ENCODE results near the gene BAZ2A. TPM values are rescaled to one million over a fixed set of nuclear protein-coding genes. Genes with fewer than 3 reads are reported as not detected.
A peak's percentile ranks its signal among the peaks of the same experiment; 100 is the strongest.

BAZ2A gene
- polyA plus RNA-seq, 3 donors: 8.9 to 86.0 (median 21.1) TPM

GRCh38 chr12:56574210-56574609, 55.9 kb downstream of the BAZ2A start:
- Histone ChIP-seq H3K36me3 (replicated peaks in 1 of 2; ENCODE audit: control insufficient read depth in 1 of 2, insufficient read depth in 2 of 2, low read length in 2 of 2) (no peaks in the 10 kb centered on the region), H3K27ac (ENCODE audit: low read depth in 1 of 2, low read length in 2 of 2) (no peak overlapping the region), H4K20me1 (ENCODE audit: insufficient read depth, low read length) (no peaks in the 10 kb centered on the region), H3K4me3 (replicated peaks in 1 of 3; ENCODE audit: low read depth in 2 of 3, low read length in 3 of 3) (no peak overlapping the region), H3K27me3 (ENCODE audit: control insufficient read depth in 2 of 2, insufficient read depth in 2 of 2, low read length in 2 of 2) (no peaks in the 10 kb centered on the region), H3K9ac (ENCODE audit: insufficient read depth, low read length, poor library complexity, severe bottlenecking) (no peak overlapping the region), H3K4me1 (ENCODE audit: control insufficient read depth in 1 of 2, insufficient read depth in 2 of 2, low read length in 2 of 2) (peaks cover 38 to 51% of the 10 kb centered on the region in 2 donors), H2AFZ (ENCODE audit: insufficient read depth, low read depth, low read length, poor library complexity, severe bottlenecking) (no peak overlapping the region), H3K9me3 (replicated peaks in 1 of 2; ENCODE audit: control insufficient read depth in 1 of 2, insufficient read depth in 1 of 2, low read length in 2 of 2) (no peaks in the 10 kb centered on the region), H3K4me2 (replicated peaks; ENCODE audit: extremely low read depth, low read length, poor library complexity, severe bottlenecking) (no peak overlapping the region), H3K79me2 (ENCODE audit: insufficient read depth, low read length) (no peaks in the 10 kb centered on the region)
- no peak overlapping the region for H3K4me3 Mint-ChIP-seq
- H3K36me3 Mint-ChIP-seq: peaks cover 5 to 12% of the 10 kb centered on the region in 2 donors
- intact Hi-C loops (cut with micrococcal nuclease): no loop called here
- H3K4me1 Mint-ChIP-seq: peaks cover 35% of the 10 kb centered on the region
- H3K27ac Mint-ChIP-seq: peak overlapping the region in 2 of 7 donors; percentile 36 to 37
- no peak for TF ChIP-seq CTCF (IDR thresholded peaks at IDR 0.05)
- no CpG with 5 or more reads among the region's 2 CpGs for WGBS (ENCODE audit: insufficient coverage)
- no peaks in the 10 kb centered on the region for H3K9me3 Mint-ChIP-seq
- DNase-seq: peak in 2 of 3 donors; percentile 16 to 34
- H3K27me3 Mint-ChIP-seq (ENCODE audit: low read depth in 3 of 3): peaks cover 0 to under 1% (median 0%) of the 10 kb centered on the region in 3 donors

GRCh38 chr12:56572288-56572687, 57.8 kb downstream of the BAZ2A start:
- Mint-ChIP-seq H3K4me3 (no peak overlapping the region), H3K9me3 (no peaks in the 10 kb centered on the region), H3K4me1 (peaks cover 54% of the 10 kb centered on the region), H3K36me3 (peaks cover 5% of the 10 kb centered on the region in 2 donors), H3K27me3 (ENCODE audit: low read depth in 3 of 3) (peaks cover 0 to 1% (median 0%) of the 10 kb centered on the region in 3 donors), H3K27ac (peak overlapping the region in 4 of 7 donors; percentile 43 to 85 (median 65))
- no peaks in the 10 kb centered on the region for H4K20me1 ChIP-seq (ENCODE audit: insufficient read depth, low read length)
- H3K36me3 ChIP-seq (replicated peaks in 1 of 2; ENCODE audit: control insufficient read depth in 1 of 2, insufficient read depth in 2 of 2, low read length in 2 of 2): no peaks in the 10 kb centered on the region
- TF ChIP-seq CTCF (IDR thresholded peaks at IDR 0.05): no peak
- no peaks in the 10 kb centered on the region for H3K79me2 ChIP-seq (ENCODE audit: insufficient read depth, low read length)
- H3K27ac ChIP-seq (ENCODE audit: low read depth in 1 of 2, low read length in 2 of 2): no peak overlapping the region
- H3K4me3 ChIP-seq (replicated peaks in 1 of 3; ENCODE audit: low read depth in 2 of 3, low read length in 3 of 3): no peak overlapping the region
- H3K4me2 ChIP-seq (replicated peaks; ENCODE audit: extremely low read depth, low read length, poor library complexity, severe bottlenecking): no peak overlapping the region
- peaks cover 57 to 70% of the 10 kb centered on the region in 2 donors for H3K4me1 ChIP-seq (ENCODE audit: control insufficient read depth in 1 of 2, insufficient read depth in 2 of 2, low read length in 2 of 2)
- DNase-seq: peak in 1 of 3 donors; percentile 23
- H3K9ac ChIP-seq (ENCODE audit: insufficient read depth, low read length, poor library complexity, severe bottlenecking): no peak overlapping the region
- WGBS (ENCODE audit: insufficient coverage): no CpG with 5 or more reads among the region's 1 CpG
- no peaks in the 10 kb centered on the region for H3K27me3 ChIP-seq (ENCODE audit: control insufficient read depth in 2 of 2, insufficient read depth in 2 of 2, low read length in 2 of 2)
- no peaks in the 10 kb centered on the region for H3K9me3 ChIP-seq (replicated peaks in 1 of 2; ENCODE audit: control insufficient read depth in 1 of 2, insufficient read depth in 1 of 2, low read length in 2 of 2)
- peak overlapping the region; percentile 64 for H2AFZ ChIP-seq (ENCODE audit: insufficient read depth, low read depth, low read length, poor library complexity, severe bottlenecking)
- intact Hi-C loops (cut with micrococcal nuclease): loop anchor here in 1 of 2 donors (2.0 kb wide), 1 partner anchor 59 kb away; no protein-coding TSS in a partner anchor

All from CD14-positive monocyte (primary cell).